ENCODE measurements around the gene TNS2. TPM values are rescaled to one million over a fixed set of nuclear protein-coding genes. Genes with fewer than 3 reads are reported as not detected.

The TNS2 gene
- total RNA-seq, 4 donors from 2014 or later, result 48.2 to 397 (median 169) TPM

DNA sequence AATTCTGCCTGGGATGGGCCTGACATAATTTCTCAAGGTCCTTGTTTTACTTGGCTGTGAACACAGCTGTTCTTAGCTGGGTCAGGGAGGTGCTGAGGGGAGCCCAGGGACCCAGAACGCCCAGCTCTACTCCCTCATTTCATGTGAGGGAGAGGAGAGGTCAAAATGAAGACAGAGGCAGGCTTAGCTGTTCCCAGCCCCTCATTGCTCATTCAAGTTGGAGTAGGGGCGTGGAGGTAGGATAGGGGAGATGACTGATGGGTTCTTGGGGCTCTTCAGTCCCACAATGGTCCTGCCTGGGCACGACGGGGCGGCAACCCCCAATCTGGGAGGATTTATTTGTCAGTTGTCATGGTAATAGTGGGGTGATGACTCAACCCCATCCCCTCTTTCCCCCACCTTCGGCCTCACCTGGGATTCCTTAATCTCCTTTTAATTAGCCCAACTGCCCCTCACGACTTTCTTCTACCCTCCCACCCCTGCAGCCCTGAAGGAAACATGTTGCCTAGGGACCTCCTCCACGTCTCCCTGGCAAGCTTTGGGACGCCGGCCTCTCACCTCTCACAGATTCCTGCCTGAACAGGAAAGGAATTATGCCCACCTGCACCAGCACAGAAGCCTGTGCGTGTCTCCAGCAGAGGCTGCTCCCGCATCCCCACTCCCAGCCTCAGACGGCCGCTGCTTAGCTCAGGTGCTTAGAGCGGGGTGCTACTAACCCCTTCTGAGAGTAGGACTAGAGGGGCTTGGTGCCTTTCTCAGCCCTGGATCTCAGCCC, 19.1 kb downstream of the TNS2 start:
- Histone ChIP-seq H3K27ac (peak overlapping the region in 2 of 4 donors; percentile 18 to 27), H3K36me3 (peaks cover 0 to 10% (median 0%) of the 10 kb centered on the region in 4 donors), H3K4me3 (no peak overlapping the region), H3K9me3 (no peaks in the 10 kb centered on the region), H3K4me1 (peaks cover 0 to 38% (median 24%) of the 10 kb centered on the region in 4 donors), H3K27me3 (no peaks in the 10 kb centered on the region)
- WGBS, 2 donors (ENCODE audit: low coverage in 1 of 2), result 87% methylated on average over 15 of the region's 15 CpGs; no CpG with 5 or more reads in 1 of the 2 donors
- intact Hi-C loops (cut with DNase I; ENCODE audit: low total_unique reads) (loop anchor here (10.0 kb wide), 2 partner anchors 126 to 216 kb away; no protein-coding TSS in a partner anchor), in situ Hi-C loops (cut with MboI; ENCODE audit: low pct_ligation_motif_present in 1 of 4, low pct_unique_long_range_greater_than_20kb in 1 of 4, low sequenced_read_pairs in 3 of 4) (loop anchor here in 3 of 4 donors (10.0 to 25.0 kb wide), 3 partner anchors 116 to 218 kb away; partner anchors contain the start of genes CSAD (in 2 of the 3), ZNF740 (in 2 of the 3), MYG1 (in 1 of the 3) and PFDN5 (in 1 of the 3))
- TF ChIP-seq POLR2A (IDR thresholded peaks at IDR 0.05), result no peak
- no peak for TF ChIP-seq EP300 (IDR thresholded peaks at IDR 0.05; ENCODE audit: low read depth)
- no peak for TF ChIP-seq POLR2AphosphoS5 (IDR thresholded peaks at IDR 0.05)
- TF ChIP-seq, protein P1, sequence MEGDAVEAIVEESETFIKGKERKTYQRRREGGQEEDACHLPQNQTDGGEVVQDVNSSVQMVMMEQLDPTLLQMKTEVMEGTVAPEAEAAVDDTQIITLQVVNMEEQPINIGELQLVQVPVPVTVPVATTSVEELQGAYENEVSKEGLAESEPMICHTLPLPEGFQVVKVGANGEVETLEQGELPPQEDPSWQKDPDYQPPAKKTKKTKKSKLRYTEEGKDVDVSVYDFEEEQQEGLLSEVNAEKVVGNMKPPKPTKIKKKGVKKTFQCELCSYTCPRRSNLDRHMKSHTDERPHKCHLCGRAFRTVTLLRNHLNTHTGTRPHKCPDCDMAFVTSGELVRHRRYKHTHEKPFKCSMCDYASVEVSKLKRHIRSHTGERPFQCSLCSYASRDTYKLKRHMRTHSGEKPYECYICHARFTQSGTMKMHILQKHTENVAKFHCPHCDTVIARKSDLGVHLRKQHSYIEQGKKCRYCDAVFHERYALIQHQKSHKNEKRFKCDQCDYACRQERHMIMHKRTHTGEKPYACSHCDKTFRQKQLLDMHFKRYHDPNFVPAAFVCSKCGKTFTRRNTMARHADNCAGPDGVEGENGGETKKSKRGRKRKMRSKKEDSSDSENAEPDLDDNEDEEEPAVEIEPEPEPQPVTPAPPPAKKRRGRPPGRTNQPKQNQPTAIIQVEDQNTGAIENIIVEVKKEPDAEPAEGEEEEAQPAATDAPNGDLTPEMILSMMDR (IDR thresholded peaks at IDR 0.05), result no peak
- DNase-seq, result no peak

DNA sequence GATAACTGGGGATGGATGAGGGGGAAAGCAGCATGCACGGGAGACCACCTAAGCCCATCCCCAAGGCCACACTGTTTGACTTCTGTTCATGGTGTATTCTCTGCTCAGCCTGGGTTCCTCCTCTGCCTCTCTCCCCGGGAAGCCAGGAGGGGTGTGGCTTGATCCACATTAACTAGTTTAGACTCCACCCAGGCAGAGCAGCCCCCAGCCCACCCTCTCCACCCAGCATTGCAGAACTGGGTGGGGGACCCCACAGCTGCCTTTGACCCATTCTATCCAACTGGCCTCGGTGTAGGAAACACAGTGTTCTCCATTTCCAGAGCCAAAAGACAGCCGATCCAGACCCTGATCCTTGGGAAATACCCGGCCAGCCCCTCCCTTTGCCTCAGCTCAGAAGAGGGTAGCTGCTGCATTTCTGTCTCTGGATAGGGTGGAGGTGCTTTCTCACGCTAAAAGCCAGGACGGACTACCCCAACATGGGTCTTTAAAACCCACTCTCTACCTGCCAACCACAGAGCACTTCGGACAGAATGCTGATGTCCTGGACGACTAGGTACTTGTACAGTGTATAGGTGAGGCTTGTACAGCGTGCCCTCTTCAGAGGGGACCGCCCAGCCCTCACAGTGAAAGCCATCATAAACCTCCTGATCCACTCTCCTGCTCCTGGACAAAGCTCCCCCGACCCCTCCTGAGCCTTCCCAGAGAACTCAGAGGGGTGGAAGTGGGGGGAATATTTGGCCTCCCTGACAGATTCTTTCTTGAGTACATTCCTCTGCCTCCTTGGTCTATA, 20.0 kb downstream of the TNS2 start:
- intact Hi-C loops (cut with DNase I; ENCODE audit: low total_unique reads) (loop anchor here (10.0 kb wide), 2 partner anchors 125 to 215 kb away; no protein-coding TSS in a partner anchor), in situ Hi-C loops (cut with MboI; ENCODE audit: low pct_ligation_motif_present in 1 of 4, low pct_unique_long_range_greater_than_20kb in 1 of 4, low sequenced_read_pairs in 3 of 4) (loop anchor here in 3 of 4 donors (10.0 to 25.0 kb wide), 3 partner anchors 115 to 217 kb away; partner anchors contain the start of genes CSAD (in 2 of the 3), ZNF740 (in 2 of the 3), MYG1 (in 1 of the 3) and PFDN5 (in 1 of the 3))
- H3K4me1 ChIP-seq, result peaks cover 0 to 42% (median 26%) of the 10 kb centered on the region in 4 donors
- peak overlapping the region in 2 of 4 donors; percentile 27 to 53 for H3K27ac ChIP-seq
- no peak overlapping the region for H3K4me3 ChIP-seq
- TF ChIP-seq POLR2A (IDR thresholded peaks at IDR 0.05), result no peak
- TF ChIP-seq, protein P1 (IDR thresholded peaks at IDR 0.05), result no peak
- no peak for TF ChIP-seq POLR2AphosphoS5 (IDR thresholded peaks at IDR 0.05)
- no peak for TF ChIP-seq EP300 (IDR thresholded peaks at IDR 0.05; ENCODE audit: low read depth)
- H3K27me3 ChIP-seq, result no peaks in the 10 kb centered on the region
- peaks cover 0 to 13% (median 0%) of the 10 kb centered on the region in 4 donors for H3K36me3 ChIP-seq
- no peak for DNase-seq
- H3K9me3 ChIP-seq, result no peaks in the 10 kb centered on the region
- WGBS, 2 donors (ENCODE audit: low coverage in 1 of 2), result 83% methylated on average over 12 of the region's 12 CpGs; no CpG with 5 or more reads in 1 of the 2 donors

DNA sequence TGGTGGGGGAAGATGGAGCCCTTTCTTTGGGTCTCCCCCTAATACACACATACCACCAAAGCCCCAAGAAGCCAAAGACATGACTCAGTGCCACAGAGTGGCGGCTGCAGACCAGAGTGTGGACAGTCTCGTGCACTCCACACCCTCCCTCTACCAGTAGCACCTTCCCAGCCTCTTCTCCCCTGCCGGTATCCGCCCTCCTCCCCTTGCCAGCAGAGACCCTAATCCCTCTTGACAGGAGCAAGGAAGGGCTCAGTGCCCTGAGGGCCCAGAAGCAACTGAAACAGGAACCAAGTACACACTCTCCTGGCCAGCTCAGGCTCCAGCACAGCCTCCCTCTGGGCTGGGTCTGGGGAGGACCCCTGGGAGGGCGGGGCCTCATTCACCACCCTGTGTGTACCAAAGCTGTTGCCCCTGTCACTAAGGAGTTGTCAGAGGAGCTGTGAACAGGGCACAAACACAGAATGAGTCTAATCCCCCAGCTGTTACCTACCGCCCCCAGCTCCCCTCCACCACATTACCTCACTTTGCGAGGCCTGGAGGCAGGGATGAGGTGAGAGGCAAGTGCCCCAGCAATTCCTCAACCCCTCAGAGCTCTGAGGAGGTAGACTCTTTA, 21.1 kb downstream of the TNS2 start:
- 89% methylated on average over 7 of the region's 7 CpGs; no CpG with 5 or more reads in 1 of the 2 donors for WGBS, 2 donors (ENCODE audit: low coverage in 1 of 2)
- peak overlapping the region; percentile 53 to 83 (median 70) for H3K27ac ChIP-seq
- in situ Hi-C loops (cut with MboI; ENCODE audit: low pct_ligation_motif_present in 1 of 4, low pct_unique_long_range_greater_than_20kb in 1 of 4, low sequenced_read_pairs in 3 of 4), result loop anchor here in 2 of 4 donors (25.0 kb wide), 2 partner anchors 116 to 216 kb away; partner anchors contain the start of genes CSAD (in 1 of the 2), MYG1 (in 1 of the 2), PFDN5 (in 1 of the 2) and ZNF740 (in 1 of the 2)
- H3K9me3 ChIP-seq, result no peaks in the 10 kb centered on the region
- intact Hi-C loops (cut with DNase I; ENCODE audit: low total_unique reads), result no loop called here
- H3K4me3 ChIP-seq, result no peak overlapping the region
- peaks cover 0 to 42% (median 26%) of the 10 kb centered on the region in 4 donors for H3K4me1 ChIP-seq
- H3K27me3 ChIP-seq, result no peaks in the 10 kb centered on the region
- TF ChIP-seq POLR2A (IDR thresholded peaks at IDR 0.05), result no peak
- no peak for TF ChIP-seq POLR2AphosphoS5 (IDR thresholded peaks at IDR 0.05)
- TF ChIP-seq EP300 (IDR thresholded peaks at IDR 0.05; ENCODE audit: low read depth), result no peak
- TF ChIP-seq, protein P1 (IDR thresholded peaks at IDR 0.05), result no peak
- DNase-seq, result no peak
- peaks cover 0 to 10% (median 0%) of the 10 kb centered on the region in 4 donors for H3K36me3 ChIP-seq

All from transverse colon (tissue), 4 donors.